GM19438 (cell line): ENCODE data around the gene KRTAP4-7.
"Not testable (repeated sequence)": the region's sequence is repeated elsewhere in the genome, so short reads cannot be mapped to it uniquely, and the experiment has no call there.

ENCODE experiments used
- ATAC-seq: cut with Tn5 transposase; IDR thresholded peaks from one replicate; pipeline ENCODE4 v1.9.1; 2021; ENCODE audit warnings: low read depth; ENCODE audit not compliant: unreplicated experiment

The KRTAP4-7 gene

GRCh38 chr17:41084100-41084856, at the start of gene KRTAP4-7:
KRTAP4-7 (plus strand) TSS chr17:41084150; CDS start chr17:41084207, 57 bp downstream.
- ATAC-seq = not testable (repeated sequence)

- ATAC-seq = not testable (repeated sequence)
Observed at GRCh38 chr17:41034346-41034935, 49.5 kb upstream of the KRTAP4-7 start, which contains the start of gene KRTAP1-3. KRTAP1-3 (minus strand) TSS chr17:41034874; CDS start chr17:41034821, 53 bp downstream.

- no peak for ATAC-seq
Observed at GRCh38 chr17:41037853-41038350, 46.0 kb upstream of the KRTAP4-7 start.

GRCh38 chr17:41040783-41041571, 43.0 kb upstream of the KRTAP4-7 start, which contains the start of gene KRTAP1-1:
KRTAP1-1 (minus strand) TSS chr17:41041450; CDS start chr17:41041397, 53 bp downstream.
- ATAC-seq = not testable (repeated sequence)

- ATAC-seq = no peak
Observed at GRCh38 chr17:41042953-41043352, 41.0 kb upstream of the KRTAP4-7 start.

- not testable (repeated sequence) for ATAC-seq
Observed at GRCh38 chr17:41046735-41047465, 37.0 kb upstream of the KRTAP4-7 start, which contains the start of gene KRTAP2-1. KRTAP2-1 (minus strand) TSS chr17:41047316; CDS start chr17:41047267, 49 bp downstream.

- ATAC-seq = no peak
Observed at GRCh38 chr17:41048441-41048840, 35.5 kb upstream of the KRTAP4-7 start.

- ATAC-seq = no peak
Observed at GRCh38 chr17:41049110-41049509, 34.8 kb upstream of the KRTAP4-7 start.

- ATAC-seq = no peak
Observed at GRCh38 chr17:41052566-41052965, 31.4 kb upstream of the KRTAP4-7 start.

GRCh38 chr17:41054025-41054424, 29.9 kb upstream of the KRTAP4-7 start:
- no peak for ATAC-seq

GRCh38 chr17:41054556-41054955, 29.4 kb upstream of the KRTAP4-7 start:
- ATAC-seq = not testable (repeated sequence)

- ATAC-seq = not testable (repeated sequence)
Observed at GRCh38 chr17:41055130-41055529, 28.8 kb upstream of the KRTAP4-7 start, which contains the start of gene KRTAP2-2. KRTAP2-2 (minus strand) TSS chr17:41055230; CDS start chr17:41055211, 19 bp downstream.

GRCh38 chr17:41057547-41057946, 26.4 kb upstream of the KRTAP4-7 start:
- ATAC-seq = no peak

- no peak for ATAC-seq
Observed at GRCh38 chr17:41058741-41059140, 25.2 kb upstream of the KRTAP4-7 start.

- not testable (repeated sequence) for ATAC-seq
Observed at GRCh38 chr17:41059276-41060051, 24.5 kb upstream of the KRTAP4-7 start.

- ATAC-seq = no peak
Observed at GRCh38 chr17:41060052-41060604, 23.8 kb upstream of the KRTAP4-7 start, which contains the start of gene KRTAP2-3. KRTAP2-3 (minus strand) TSS chr17:41060114; CDS start chr17:41060050, 64 bp downstream.

GRCh38 chr17:41061964-41062363, 22.0 kb upstream of the KRTAP4-7 start:
- no peak for ATAC-seq

GRCh38 chr17:41063449-41063848, 20.5 kb upstream of the KRTAP4-7 start:
- no peak for ATAC-seq

- no peak for ATAC-seq
Observed at GRCh38 chr17:41064301-41064700, 19.6 kb upstream of the KRTAP4-7 start.
